ENCODE measurements around the gene BCR. TPM values are rescaled to one million over a fixed set of nuclear protein-coding genes. Genes with fewer than 3 reads are reported as not detected.

The BCR gene
- total RNA-seq, 3 donors from 2014 or later, result 25.3 to 44.6 (median 35.1) TPM

DNA sequence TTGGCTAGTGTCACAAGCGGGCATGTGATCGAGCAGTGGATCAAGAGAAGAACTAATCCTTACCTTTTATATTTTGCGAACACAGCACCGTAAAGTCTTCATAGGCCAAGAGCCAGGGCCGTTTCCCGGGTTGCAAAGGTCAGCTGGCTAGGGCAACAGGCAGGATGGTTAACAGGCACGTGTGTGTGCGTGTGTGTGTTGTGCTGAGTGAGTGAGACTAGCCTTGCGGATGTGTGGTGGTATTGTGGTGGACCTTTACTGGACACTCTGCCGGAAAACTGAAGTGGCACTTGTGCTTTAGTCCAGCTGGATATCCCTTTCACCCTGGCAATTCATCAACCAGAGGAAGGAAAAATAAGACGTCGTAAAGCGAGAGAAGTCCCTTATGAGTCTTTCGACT is 176.7 kb downstream of the BCR start:
- intact Hi-C loops (cut with DNase I; ENCODE audit: low total_unique reads), result no loop called here
- Histone ChIP-seq H3K27ac (no peak overlapping the region), H3K9me3 (no peaks in the 10 kb centered on the region), H3K4me3 (no peak overlapping the region), H3K4me1 (no peaks in the 10 kb centered on the region), H3K27me3 (no peaks in the 10 kb centered on the region), H3K36me3 (no peaks in the 10 kb centered on the region)
- TF ChIP-seq POLR2A (IDR thresholded peaks at IDR 0.05) (no peak), POLR2AphosphoS5 (IDR thresholded peaks at IDR 0.05) (no peak)
- TF ChIP-seq, protein P1, sequence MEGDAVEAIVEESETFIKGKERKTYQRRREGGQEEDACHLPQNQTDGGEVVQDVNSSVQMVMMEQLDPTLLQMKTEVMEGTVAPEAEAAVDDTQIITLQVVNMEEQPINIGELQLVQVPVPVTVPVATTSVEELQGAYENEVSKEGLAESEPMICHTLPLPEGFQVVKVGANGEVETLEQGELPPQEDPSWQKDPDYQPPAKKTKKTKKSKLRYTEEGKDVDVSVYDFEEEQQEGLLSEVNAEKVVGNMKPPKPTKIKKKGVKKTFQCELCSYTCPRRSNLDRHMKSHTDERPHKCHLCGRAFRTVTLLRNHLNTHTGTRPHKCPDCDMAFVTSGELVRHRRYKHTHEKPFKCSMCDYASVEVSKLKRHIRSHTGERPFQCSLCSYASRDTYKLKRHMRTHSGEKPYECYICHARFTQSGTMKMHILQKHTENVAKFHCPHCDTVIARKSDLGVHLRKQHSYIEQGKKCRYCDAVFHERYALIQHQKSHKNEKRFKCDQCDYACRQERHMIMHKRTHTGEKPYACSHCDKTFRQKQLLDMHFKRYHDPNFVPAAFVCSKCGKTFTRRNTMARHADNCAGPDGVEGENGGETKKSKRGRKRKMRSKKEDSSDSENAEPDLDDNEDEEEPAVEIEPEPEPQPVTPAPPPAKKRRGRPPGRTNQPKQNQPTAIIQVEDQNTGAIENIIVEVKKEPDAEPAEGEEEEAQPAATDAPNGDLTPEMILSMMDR (IDR thresholded peaks at IDR 0.05), result no peak
- DNase-seq (ENCODE audit: low spot score in 2 of 2), result no peak

- Histone ChIP-seq H3K27me3 (no peaks in the 10 kb centered on the region), H3K9me3 (no peaks in the 10 kb centered on the region), H3K36me3 (no peaks in the 10 kb centered on the region), H3K4me1 (no peaks in the 10 kb centered on the region), H3K27ac (no peak overlapping the region), H3K4me3 (no peak overlapping the region)
- TF ChIP-seq, protein P1 (IDR thresholded peaks at IDR 0.05), result no peak
- TF ChIP-seq POLR2AphosphoS5 (IDR thresholded peaks at IDR 0.05) (no peak), POLR2A (IDR thresholded peaks at IDR 0.05) (no peak)
- intact Hi-C loops (cut with DNase I; ENCODE audit: low total_unique reads), result no loop called here
- no peak for DNase-seq (ENCODE audit: low spot score in 2 of 2)
Observed at GRCh38 chr22:23359583-23360123, 179.3 kb downstream of the BCR start.

- intact Hi-C loops (cut with DNase I; ENCODE audit: low total_unique reads), result no loop called here
- H3K9me3 ChIP-seq, result no peaks in the 10 kb centered on the region
- H3K27me3 ChIP-seq, result no peaks in the 10 kb centered on the region
- no peak for DNase-seq (ENCODE audit: low spot score in 2 of 2)
- no peak overlapping the region for H3K27ac ChIP-seq
- no peaks in the 10 kb centered on the region for H3K36me3 ChIP-seq
- no peak overlapping the region for H3K4me3 ChIP-seq
- TF ChIP-seq, protein P1 (IDR thresholded peaks at IDR 0.05), result no peak
- TF ChIP-seq POLR2A (IDR thresholded peaks at IDR 0.05) (no peak), POLR2AphosphoS5 (IDR thresholded peaks at IDR 0.05) (no peak)
- no peaks in the 10 kb centered on the region for H3K4me1 ChIP-seq
Observed at GRCh38 chr22:23361676-23362075, 181.4 kb downstream of the BCR start.

- no peak overlapping the region for H3K27ac ChIP-seq
- no peak overlapping the region for H3K4me3 ChIP-seq
- DNase-seq (ENCODE audit: low spot score in 2 of 2), result no peak
- H3K9me3 ChIP-seq, result no peaks in the 10 kb centered on the region
- TF ChIP-seq, protein P1 (IDR thresholded peaks at IDR 0.05), result no peak
- TF ChIP-seq POLR2A (IDR thresholded peaks at IDR 0.05), result no peak
- TF ChIP-seq POLR2AphosphoS5 (IDR thresholded peaks at IDR 0.05), result no peak
- H3K27me3 ChIP-seq, result no peaks in the 10 kb centered on the region
- H3K4me1 ChIP-seq, result no peaks in the 10 kb centered on the region
- no peaks in the 10 kb centered on the region for H3K36me3 ChIP-seq
- intact Hi-C loops (cut with DNase I; ENCODE audit: low total_unique reads), result no loop called here
Observed at GRCh38 chr22:23363683-23364082, 183.4 kb downstream of the BCR start.

GRCh38 chr22:23364389-23364788 is 184.1 kb downstream of the BCR start:
- Histone ChIP-seq H3K4me3 (no peak overlapping the region), H3K4me1 (no peaks in the 10 kb centered on the region), H3K36me3 (no peaks in the 10 kb centered on the region), H3K27me3 (no peaks in the 10 kb centered on the region), H3K27ac (no peak overlapping the region), H3K9me3 (no peaks in the 10 kb centered on the region)
- intact Hi-C loops (cut with DNase I; ENCODE audit: low total_unique reads), result no loop called here
- DNase-seq (ENCODE audit: low spot score in 2 of 2), result no peak
- TF ChIP-seq POLR2A (IDR thresholded peaks at IDR 0.05) (no peak), POLR2AphosphoS5 (IDR thresholded peaks at IDR 0.05) (no peak)
- TF ChIP-seq, protein P1 (IDR thresholded peaks at IDR 0.05), result no peak
